Liver (tissue), 9 donors: ENCODE measurements around the gene TPRX1. TPM values are rescaled to one million over a fixed set of nuclear protein-coding genes. Genes with fewer than 3 reads are reported as not detected.

Source experiments
- DNase-seq: peaks from one replicate; pipeline ENCODE4 v3.0.0-alpha.2; 2017; ENCODE audit warnings: low spot score
- H3K27ac ChIP-seq, 2 donors: one replicate each; pipeline ENCODE4 v1.7.0; 2013; ENCODE audit warnings: inconsistent platforms in 2 of 2, low read length in 2 of 2, control low read depth in 1 of 2, low read depth in 1 of 2, mild to moderate bottlenecking in 1 of 2
- H3K27me3 ChIP-seq, 4 donors: one replicate each; pipeline versions ENCODE4 v1.6.1 to v1.7.0; 2013; ENCODE audit warnings: low read length in 3 of 4, inconsistent platforms in 1 of 4, mild to moderate bottlenecking in 1 of 4, moderate library complexity in 1 of 4; ENCODE audit not compliant: control insufficient read depth in 4 of 4, insufficient read depth in 4 of 4
- H3K36me3 ChIP-seq, 4 donors: one replicate each; pipeline versions ENCODE4 v1.6.1 to v1.7.0; 2013; ENCODE audit warnings: low read length in 3 of 4, mild to moderate bottlenecking in 3 of 4, low read depth in 1 of 4, moderate library complexity in 1 of 4; ENCODE audit not compliant: control insufficient read depth in 4 of 4, insufficient read depth in 3 of 4
- H3K4me1 ChIP-seq, 4 donors: one replicate each; pipeline versions ENCODE4 v1.6.1 to v1.7.0; 2013; ENCODE audit warnings: low read length in 3 of 4, mild to moderate bottlenecking in 3 of 4, moderate library complexity in 1 of 4; ENCODE audit not compliant: control insufficient read depth in 4 of 4, insufficient read depth in 4 of 4
- H3K4me3 ChIP-seq, 3 donors: one replicate each; pipeline versions ENCODE4 v1.6.1 to v1.7.0; 2013; ENCODE audit warnings: low read length in 3 of 3, control low read depth in 1 of 3, low read depth in 1 of 3, mild to moderate bottlenecking in 1 of 3
- H3K9ac ChIP-seq, 2 donors: one replicate each; pipeline ENCODE4 v1.7.0; 2013; ENCODE audit warnings: low read length in 2 of 2, mild to moderate bottlenecking in 2 of 2, moderate library complexity in 2 of 2, control low read depth in 1 of 2, low read depth in 1 of 2
- H3K9me3 ChIP-seq, 4 donors: one replicate each; pipeline versions ENCODE4 v1.6.1 to v1.7.0; 2013; ENCODE audit warnings: low read length in 3 of 4; ENCODE audit not compliant: control insufficient read depth in 4 of 4
- EGR1 ChIP-seq, 2 donors: IDR thresholded peaks; 2 replicates each; pipeline ENCODE4 v1.6.1; 2016 to 2018; ENCODE audit warnings: antibody characterized with exemption in 2 of 2, low read depth in 2 of 2
- FOXA2 ChIP-seq: IDR thresholded peaks from 2 replicates; pipeline ENCODE4 v1.6.1; 2016; ENCODE audit warnings: antibody characterized with exemption
- GABPA ChIP-seq, 2 donors: IDR thresholded peaks in 1 of 2; conservative IDR thresholded peaks in 1 of 2; 2 replicates each; pipeline ENCODE4 v1.6.1; 2016; ENCODE audit warnings: antibody characterized with exemption in 2 of 2, mild to moderate bottlenecking in 1 of 2, moderate library complexity in 1 of 2
- HNF4A ChIP-seq, 2 donors: conservative IDR thresholded peaks; 2 replicates each; pipeline ENCODE4 v1.6.1; 2016; ENCODE audit warnings: antibody characterized with exemption in 2 of 2, mild to moderate bottlenecking in 2 of 2
- HNF4G ChIP-seq: IDR thresholded peaks from 2 replicates; pipeline ENCODE4 v1.6.1; 2016; ENCODE audit warnings: antibody characterized with exemption
- JUND ChIP-seq, 2 donors: IDR thresholded peaks; 2 replicates each; pipeline ENCODE4 v1.6.1; 2016; ENCODE audit warnings: antibody characterized with exemption in 2 of 2
- NR2F2 ChIP-seq: IDR thresholded peaks from 2 replicates; pipeline ENCODE4 v1.6.1; 2016; ENCODE audit warnings: antibody characterized with exemption
- RAD21 ChIP-seq, 2 donors: IDR thresholded peaks; 2 replicates each; pipeline ENCODE4 v1.6.1; 2016; ENCODE audit warnings: antibody characterized with exemption in 2 of 2, mild to moderate bottlenecking in 2 of 2
- RXRA ChIP-seq, 2 donors: IDR thresholded peaks; 2 replicates each; pipeline ENCODE4 v1.6.1; 2017 to 2018; ENCODE audit warnings: antibody characterized with exemption in 2 of 2, mild to moderate bottlenecking in 1 of 2
- SP1 ChIP-seq: IDR thresholded peaks from 2 replicates; pipeline ENCODE4 v1.6.1; 2018; ENCODE audit warnings: antibody characterized with exemption, mild to moderate bottlenecking
- TAF1 ChIP-seq: conservative IDR thresholded peaks from 2 replicates; pipeline ENCODE4 v1.6.1; 2016; ENCODE audit warnings: antibody characterized with exemption, mild to moderate bottlenecking
- YY1 ChIP-seq: IDR thresholded peaks from 2 replicates; pipeline ENCODE4 v1.6.1; 2016; ENCODE audit warnings: antibody characterized with exemption, mild to moderate bottlenecking
- WGBS: extraction: QIAGEN DNeasy Blood & Tissue Kit; methylation state at CpG from one replicate; pipeline ENCODE4 v1.1.7; 2013; 5-methylcytosine and 5-hydroxymethylcytosine counted together
- polyA plus RNA-seq, 2 donors: library from polyadenylated mRNA; stranded (reverse) in 1 of 2; unstranded in 1 of 2; fragments of 200-250 nt in 1 of 2; fragments of >200 nt in 1 of 2; fragmentation: Nextera tagmentation in 1 of 2; extraction: Ambion mirVana in 1 of 2; gene quantifications; one replicate each; pipeline versions ENCODE4 v1.2.1 to v1.2.3, GENCODE V29; 2013 to 2015
- total RNA-seq, 2 donors: library from RNA; depleted of rRNA; stranded (reverse); fragments of >200 nt; gene quantifications; one replicate each; pipeline ENCODE4 v1.2.3, GENCODE V29; 2014
- TF ChIP-seq, protein P1 (sequence below): IDR thresholded peaks from 2 replicates; pipeline ENCODE4 v1.6.1; 2016; ENCODE audit warnings: antibody characterized with exemption
- TF ChIP-seq, protein P2 (sequence below): IDR thresholded peaks from 2 replicates; pipeline ENCODE4 v1.6.1; 2016; ENCODE audit warnings: antibody characterized with exemption, mild to moderate bottlenecking
- TF ChIP-seq, protein P3 (sequence below): IDR thresholded peaks from 2 replicates; pipeline ENCODE4 v1.6.1; 2016; ENCODE audit warnings: antibody characterized with exemption
- TF ChIP-seq, protein P4 (sequence below): fragments of 150-350 bp; IDR thresholded peaks from 2 replicates; pipeline ENCODE4 v1.5.1; 2017; ENCODE audit warnings: improper control_type of control experiment, low read depth, low read length; ENCODE audit not compliant: missing input control
- TF ChIP-seq, protein P5 (sequence below): IDR thresholded peaks from 2 replicates; pipeline ENCODE4 v1.6.1; 2016; ENCODE audit warnings: antibody characterized with exemption
- donor health status: healthy.
- donor health status: healthy.
- donor health status: healthy.
- donor health status: healthy.
- donor health status: healthy.

Gene TPRX1
- total and polyA plus RNA-seq, 4 donors: not detected

DNA sequence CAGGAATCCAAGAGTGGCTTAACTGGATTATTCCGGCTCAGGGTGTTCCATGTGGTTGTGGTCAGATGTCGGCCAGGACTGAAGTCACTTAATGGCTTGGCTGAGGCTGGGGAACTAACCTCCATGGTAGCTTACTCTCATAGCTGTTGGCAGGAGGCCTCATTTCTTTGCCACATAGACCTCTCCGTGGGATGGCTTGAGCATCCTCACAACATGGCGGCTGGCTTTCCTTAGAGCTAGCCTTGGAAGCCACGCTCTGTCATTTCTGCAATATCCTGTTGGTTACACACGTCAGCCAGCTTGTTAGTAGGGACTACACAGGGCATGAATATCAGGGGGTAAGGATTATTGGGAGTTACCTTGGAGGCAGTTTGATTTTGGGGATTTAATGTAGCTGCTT is 22.4 kb upstream of the TPRX1 start (continued):
- TF ChIP-seq, protein P1, sequence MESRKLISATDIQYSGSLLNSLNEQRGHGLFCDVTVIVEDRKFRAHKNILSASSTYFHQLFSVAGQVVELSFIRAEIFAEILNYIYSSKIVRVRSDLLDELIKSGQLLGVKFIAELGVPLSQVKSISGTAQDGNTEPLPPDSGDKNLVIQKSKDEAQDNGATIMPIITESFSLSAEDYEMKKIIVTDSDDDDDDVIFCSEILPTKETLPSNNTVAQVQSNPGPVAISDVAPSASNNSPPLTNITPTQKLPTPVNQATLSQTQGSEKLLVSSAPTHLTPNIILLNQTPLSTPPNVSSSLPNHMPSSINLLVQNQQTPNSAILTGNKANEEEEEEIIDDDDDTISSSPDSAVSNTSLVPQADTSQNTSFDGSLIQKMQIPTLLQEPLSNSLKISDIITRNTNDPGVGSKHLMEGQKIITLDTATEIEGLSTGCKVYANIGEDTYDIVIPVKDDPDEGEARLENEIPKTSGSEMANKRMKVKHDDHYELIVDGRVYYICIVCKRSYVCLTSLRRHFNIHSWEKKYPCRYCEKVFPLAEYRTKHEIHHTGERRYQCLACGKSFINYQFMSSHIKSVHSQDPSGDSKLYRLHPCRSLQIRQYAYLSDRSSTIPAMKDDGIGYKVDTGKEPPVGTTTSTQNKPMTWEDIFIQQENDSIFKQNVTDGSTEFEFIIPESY: no peak
- TF ChIP-seq RXRA (IDR thresholded peaks at IDR 0.05) (no peak), GABPA (IDR thresholded peaks at IDR 0.05 in 1 of 2, conservative IDR thresholded peaks at IDR 0.05 in 1 of 2) (no peak), HNF4A (conservative IDR thresholded peaks at IDR 0.05) (no peak), FOXA2 (no peak)

DNA sequence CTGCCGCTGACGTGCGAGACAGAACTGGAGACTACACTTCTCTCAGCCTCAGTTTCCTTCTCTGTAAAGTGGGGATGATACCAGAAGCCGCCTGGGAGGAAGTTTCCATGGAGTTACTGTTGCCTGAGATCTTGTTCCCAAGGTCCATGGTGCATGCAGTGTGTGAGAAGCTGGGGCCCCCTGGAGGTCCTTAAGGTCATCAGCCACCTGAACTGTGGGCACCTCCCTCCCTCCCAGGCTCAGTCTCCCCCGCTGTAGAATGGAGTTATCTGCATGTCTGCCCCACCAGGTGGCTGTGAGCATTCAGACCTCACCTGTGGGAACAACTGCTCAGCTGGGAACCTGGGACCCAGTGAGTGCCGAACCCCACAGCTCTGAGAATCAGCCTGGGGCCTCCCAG is 20.0 kb upstream of the TPRX1 start:
- Histone ChIP-seq H3K27me3 (peaks cover 0 to 4% (median 1%) of the 10 kb centered on the region in 4 donors), H3K9me3 (peaks cover 2 to 5% (median 3%) of the 10 kb centered on the region in 4 donors), H3K4me3 (no peak overlapping the region), H3K9ac (no peak overlapping the region), H3K36me3 (no peaks in the 10 kb centered on the region), H3K27ac (no peak overlapping the region), H3K4me1 (no peaks in the 10 kb centered on the region)
- WGBS: 89% methylated on average over 6 of the region's 6 CpGs
- TF ChIP-seq, protein P2, sequence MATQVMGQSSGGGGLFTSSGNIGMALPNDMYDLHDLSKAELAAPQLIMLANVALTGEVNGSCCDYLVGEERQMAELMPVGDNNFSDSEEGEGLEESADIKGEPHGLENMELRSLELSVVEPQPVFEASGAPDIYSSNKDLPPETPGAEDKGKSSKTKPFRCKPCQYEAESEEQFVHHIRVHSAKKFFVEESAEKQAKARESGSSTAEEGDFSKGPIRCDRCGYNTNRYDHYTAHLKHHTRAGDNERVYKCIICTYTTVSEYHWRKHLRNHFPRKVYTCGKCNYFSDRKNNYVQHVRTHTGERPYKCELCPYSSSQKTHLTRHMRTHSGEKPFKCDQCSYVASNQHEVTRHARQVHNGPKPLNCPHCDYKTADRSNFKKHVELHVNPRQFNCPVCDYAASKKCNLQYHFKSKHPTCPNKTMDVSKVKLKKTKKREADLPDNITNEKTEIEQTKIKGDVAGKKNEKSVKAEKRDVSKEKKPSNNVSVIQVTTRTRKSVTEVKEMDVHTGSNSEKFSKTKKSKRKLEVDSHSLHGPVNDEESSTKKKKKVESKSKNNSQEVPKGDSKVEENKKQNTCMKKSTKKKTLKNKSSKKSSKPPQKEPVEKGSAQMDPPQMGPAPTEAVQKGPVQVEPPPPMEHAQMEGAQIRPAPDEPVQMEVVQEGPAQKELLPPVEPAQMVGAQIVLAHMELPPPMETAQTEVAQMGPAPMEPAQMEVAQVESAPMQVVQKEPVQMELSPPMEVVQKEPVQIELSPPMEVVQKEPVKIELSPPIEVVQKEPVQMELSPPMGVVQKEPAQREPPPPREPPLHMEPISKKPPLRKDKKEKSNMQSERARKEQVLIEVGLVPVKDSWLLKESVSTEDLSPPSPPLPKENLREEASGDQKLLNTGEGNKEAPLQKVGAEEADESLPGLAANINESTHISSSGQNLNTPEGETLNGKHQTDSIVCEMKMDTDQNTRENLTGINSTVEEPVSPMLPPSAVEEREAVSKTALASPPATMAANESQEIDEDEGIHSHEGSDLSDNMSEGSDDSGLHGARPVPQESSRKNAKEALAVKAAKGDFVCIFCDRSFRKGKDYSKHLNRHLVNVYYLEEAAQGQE: no peak
- TF ChIP-seq EGR1 (IDR thresholded peaks at IDR 0.05; ENCODE audit: low read depth in 2 of 2) (no peak), NR2F2 (no peak), SP1 (no peak), GABPA (IDR thresholded peaks at IDR 0.05 in 1 of 2, conservative IDR thresholded peaks at IDR 0.05 in 1 of 2) (no peak), HNF4G (no peak), RAD21 (IDR thresholded peaks at IDR 0.05) (no peak), JUND (IDR thresholded peaks at IDR 0.05) (no peak), TAF1 (no peak), RXRA (IDR thresholded peaks at IDR 0.05) (no peak), YY1 (no peak)
- TF ChIP-seq, protein P3, sequence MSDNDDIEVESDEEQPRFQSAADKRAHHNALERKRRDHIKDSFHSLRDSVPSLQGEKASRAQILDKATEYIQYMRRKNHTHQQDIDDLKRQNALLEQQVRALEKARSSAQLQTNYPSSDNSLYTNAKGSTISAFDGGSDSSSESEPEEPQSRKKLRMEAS: no peak
- TF ChIP-seq, protein P4, sequence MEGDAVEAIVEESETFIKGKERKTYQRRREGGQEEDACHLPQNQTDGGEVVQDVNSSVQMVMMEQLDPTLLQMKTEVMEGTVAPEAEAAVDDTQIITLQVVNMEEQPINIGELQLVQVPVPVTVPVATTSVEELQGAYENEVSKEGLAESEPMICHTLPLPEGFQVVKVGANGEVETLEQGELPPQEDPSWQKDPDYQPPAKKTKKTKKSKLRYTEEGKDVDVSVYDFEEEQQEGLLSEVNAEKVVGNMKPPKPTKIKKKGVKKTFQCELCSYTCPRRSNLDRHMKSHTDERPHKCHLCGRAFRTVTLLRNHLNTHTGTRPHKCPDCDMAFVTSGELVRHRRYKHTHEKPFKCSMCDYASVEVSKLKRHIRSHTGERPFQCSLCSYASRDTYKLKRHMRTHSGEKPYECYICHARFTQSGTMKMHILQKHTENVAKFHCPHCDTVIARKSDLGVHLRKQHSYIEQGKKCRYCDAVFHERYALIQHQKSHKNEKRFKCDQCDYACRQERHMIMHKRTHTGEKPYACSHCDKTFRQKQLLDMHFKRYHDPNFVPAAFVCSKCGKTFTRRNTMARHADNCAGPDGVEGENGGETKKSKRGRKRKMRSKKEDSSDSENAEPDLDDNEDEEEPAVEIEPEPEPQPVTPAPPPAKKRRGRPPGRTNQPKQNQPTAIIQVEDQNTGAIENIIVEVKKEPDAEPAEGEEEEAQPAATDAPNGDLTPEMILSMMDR: no peak
- TF ChIP-seq, protein P5, sequence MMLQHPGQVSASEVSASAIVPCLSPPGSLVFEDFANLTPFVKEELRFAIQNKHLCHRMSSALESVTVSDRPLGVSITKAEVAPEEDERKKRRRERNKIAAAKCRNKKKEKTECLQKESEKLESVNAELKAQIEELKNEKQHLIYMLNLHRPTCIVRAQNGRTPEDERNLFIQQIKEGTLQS: no peak
- TF ChIP-seq, protein P1: no peak
- no peak for DNase-seq
